ENCODE results near the gene MAGOHB.

- TF ChIP-seq CTCF (IDR thresholded peaks at IDR 0.05; ENCODE audit: low read length) = no peak
- no peak for TF ChIP-seq EZH2 (IDR thresholded peaks at IDR 0.05; ENCODE audit: borderline replicate concordance, low read length)
Observed at GRCh38 chr12:10601860-10602259, 11.5 kb downstream of the MAGOHB start.
